IPS DF 19.7 (cell line): ENCODE measurements around the gene ARHGAP5.
"Not testable (repeated sequence)": the region's sequence is repeated elsewhere in the genome, so short reads cannot be mapped to it uniquely, and the experiment has no call there.

ENCODE experiments used
- DNase-seq: peaks from one replicate; pipeline ENCODE4 v3.0.0-alpha.2; 2013; ENCODE audit warnings: low read depth, low spot score

ARHGAP5 gene

DNA sequence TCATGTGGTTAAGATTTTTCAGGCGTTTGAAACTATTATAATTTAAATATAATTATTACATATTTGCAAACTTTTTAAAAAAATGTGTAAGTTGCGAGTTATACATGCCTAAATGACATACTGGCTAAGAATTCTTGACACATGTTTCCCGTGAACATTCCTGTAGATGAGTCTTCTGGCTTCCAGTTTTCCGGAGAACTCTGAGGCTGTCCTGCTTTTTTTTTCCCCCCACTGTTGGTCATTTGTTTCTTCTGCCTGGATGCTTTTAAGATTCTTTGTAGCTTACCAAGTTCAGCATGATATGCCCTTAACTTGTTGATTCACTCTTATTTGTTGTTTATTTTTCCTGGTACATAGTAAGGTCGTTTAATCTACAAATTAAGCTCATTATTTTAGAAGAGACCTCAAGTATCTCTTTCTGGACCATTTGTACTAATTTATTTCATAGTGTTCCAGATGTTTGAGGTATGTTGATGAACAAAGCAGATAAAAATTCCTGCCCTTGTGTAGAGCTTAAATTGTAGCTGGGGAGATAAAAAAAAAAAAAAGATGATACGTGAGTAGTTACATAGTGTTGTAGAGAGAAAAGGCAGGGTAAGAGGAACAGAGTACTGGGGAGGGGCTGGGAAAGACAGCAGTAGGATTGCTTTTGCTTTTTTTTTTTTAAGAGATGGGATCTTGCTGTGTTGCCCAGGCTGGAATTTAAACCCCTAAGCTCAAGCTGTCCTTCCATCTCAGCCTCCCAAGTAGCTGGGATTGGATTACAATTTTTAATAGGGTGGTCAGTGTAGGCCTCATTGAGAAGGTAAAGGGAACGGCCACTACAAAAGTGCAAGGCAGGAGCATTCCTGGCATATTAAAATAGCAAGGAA lies 32.8 kb downstream of the ARHGAP5 start:
- DNase-seq: no peak

GRCh38 chr14:32110548-32110896 lies 33.4 kb downstream of the ARHGAP5 start:
- DNase-seq: no peak

GRCh38 chr14:32121536-32121935 lies 44.4 kb downstream of the ARHGAP5 start:
- DNase-seq: no peak

GRCh38 chr14:32121948-32122347 lies 44.8 kb downstream of the ARHGAP5 start:
- no peak for DNase-seq

GRCh38 chr14:32126899-32127730 lies 50.0 kb downstream of the ARHGAP5 start:
- not testable (repeated sequence) for DNase-seq

DNA sequence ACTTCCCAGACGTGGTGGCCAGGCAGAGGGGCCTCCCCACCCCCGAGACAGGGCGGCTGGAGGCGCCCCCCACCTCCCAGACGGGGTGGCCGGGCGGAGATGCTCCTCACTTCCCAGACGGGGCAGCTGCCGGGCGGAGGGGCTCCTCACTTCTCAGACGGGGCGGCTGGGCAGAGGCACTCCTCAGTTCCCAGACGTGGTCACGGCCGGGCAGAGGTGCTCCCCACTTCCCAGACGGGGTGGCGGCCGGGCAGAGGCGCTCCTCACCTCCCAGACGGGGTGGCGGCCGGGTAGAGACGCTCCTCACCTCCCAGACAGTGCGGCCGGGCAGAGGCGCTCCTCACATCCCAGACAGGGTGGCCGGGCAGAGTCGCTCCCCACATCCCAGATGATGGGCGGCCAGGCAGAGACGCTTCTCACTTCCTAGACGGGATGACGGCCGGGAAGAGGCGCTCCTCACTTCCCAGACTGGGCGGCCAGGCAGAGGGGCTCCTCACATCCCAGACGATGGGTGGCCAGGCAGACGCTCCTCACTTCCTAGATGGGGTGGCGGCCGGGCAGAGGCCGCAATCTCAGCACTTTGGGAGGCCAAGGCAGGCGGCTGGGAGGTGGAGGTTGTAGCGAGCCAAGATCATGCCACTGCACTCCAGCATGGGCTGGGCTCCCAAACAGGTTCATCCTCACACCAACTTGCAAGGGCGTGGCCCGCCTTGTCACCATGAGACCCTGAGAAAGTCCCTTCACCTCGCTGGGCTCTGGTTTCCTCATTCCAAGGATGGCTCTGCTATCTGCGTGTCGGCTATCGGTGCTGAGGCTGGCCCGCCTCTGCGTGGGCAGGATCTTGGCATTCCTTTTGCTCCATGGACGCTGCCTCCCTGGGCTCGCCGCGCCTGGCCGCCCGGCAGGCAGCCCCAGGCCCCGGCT lies 50.9 kb downstream of the ARHGAP5 start:
- DNase-seq: not testable (repeated sequence)

GRCh38 chr14:32128703-32129102 lies 51.6 kb downstream of the ARHGAP5 start:
- no peak for DNase-seq

DNA sequence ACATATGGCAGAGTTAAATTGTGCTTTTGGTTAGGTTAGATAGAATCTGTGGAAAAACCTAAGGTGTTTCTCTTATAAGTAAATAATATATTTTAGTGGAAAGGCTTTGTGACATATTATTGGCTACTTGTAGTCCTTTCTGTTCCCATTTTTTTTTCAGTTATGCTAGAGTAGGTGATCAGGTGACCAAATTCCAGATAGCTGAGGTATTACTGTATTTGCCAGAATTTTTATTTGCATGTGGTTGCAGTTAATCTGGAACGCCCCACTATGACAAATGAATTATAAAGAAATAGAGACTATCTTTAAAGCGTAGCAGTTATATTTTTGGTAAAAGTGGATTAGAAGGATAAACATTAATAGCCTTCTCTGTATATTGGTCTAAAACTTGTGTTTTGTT lies 52.0 kb downstream of the ARHGAP5 start:
- no peak for DNase-seq

- DNase-seq: not testable (repeated sequence)
Measured at GRCh38 chr14:32131689-32132088, 54.6 kb downstream of the ARHGAP5 start.

DNA sequence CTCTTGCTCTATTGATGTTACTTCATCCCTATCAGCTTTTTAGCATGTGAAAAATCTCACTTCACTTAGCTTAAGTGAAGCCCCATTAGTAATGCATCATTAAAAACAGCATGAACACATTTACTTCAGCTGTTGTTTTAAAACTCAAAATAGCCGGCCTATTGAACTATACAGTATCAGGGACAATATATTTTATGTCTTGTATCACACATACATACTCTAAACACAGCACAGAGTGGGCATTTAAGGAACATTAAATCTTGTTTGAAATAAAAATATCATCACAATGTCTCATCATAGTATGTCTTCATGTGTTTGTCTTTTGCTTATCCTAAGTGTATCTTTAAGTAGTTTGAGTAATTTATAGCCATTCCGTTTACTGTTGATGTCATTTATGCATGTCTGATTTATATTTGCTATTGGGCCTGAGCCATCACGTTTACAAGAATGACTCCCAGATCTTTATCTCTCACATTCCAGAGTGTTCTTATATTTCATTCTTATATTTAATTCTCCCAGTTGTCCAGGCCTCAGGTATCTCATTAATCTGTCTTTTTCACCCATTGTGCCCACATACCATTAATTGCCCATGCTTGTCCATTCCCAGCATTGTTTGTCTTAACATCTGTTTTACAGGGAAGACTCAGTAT lies 57.5 kb downstream of the ARHGAP5 start:
- DNase-seq: no peak

DNA sequence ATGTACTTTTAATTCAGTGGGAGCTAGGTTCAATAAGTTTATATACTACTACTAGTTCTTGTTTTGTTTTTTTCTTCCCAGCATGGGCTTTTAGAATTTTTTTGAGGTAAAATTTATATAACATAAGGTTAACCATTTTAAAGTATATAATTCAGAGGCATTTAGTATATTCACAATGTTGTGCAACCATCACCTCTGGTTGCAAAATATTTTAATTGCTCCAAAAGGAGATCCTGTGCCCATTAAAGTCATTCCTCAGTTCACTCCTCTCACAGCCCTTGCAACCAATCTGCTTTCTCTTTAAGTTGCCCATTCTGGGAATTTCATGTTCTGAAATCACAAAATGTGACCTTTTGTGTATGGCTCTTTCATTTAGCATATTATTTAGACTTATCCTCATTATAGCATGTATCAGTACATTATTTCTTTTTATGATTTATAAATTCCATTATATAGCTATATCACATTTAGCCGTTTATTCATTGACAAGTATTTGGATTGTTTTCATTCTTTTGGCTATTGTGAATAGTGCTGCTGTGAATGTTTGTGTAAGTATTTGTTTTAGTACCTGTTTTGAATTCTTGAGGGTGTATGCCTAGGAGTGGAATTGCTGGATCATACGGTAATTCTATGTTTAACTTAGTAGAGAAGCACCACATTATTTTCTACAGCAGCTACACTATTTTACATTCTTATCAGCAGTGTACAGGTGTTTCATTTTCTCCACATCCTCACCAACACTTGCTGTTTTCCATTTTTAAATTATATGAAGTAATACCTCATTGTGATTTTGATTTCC lies 59.1 kb downstream of the ARHGAP5 start:
- no peak for DNase-seq

DNA sequence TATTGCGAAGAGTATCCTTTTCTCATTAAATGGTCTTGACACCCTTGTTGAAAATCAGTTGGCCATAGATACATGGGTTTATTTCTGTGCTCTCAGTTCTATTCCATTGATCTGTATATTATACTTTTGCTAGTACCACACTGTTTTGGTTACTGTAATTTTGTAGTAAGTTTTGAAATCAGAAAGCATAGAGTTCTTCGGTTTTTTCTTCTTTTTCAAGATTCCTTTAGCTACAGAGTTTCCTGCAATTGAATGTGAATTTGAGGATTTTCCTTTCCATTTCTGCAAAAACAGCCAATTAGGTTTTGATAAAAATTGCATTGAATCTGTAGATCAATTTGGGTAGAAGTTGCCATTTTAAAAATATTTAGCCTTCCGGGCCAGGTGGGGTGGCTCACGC lies 60.2 kb downstream of the ARHGAP5 start:
- no peak for DNase-seq

- no peak for DNase-seq
Measured at GRCh38 chr14:32137892-32138291, 60.8 kb downstream of the ARHGAP5 start.

DNA sequence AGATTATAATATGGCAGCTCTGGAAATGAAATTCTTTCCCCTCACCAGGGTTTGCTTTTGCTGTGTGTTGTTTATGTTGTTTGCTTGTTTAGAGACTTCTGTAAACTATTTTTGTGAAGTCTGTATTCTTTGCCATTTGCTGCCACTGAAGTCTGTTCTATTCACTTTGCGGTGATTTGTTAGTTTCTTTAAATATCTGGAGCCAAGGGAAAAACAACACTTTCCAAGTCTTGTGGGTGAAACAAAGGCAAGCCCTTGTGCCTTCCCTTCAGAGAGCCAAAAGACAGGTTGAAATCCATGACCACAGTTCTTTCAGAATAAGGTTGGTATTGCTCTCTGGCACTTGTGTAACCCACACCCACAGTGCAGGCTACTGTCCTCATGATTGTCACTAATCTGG lies 65.2 kb downstream of the ARHGAP5 start:
- no peak for DNase-seq

DNA sequence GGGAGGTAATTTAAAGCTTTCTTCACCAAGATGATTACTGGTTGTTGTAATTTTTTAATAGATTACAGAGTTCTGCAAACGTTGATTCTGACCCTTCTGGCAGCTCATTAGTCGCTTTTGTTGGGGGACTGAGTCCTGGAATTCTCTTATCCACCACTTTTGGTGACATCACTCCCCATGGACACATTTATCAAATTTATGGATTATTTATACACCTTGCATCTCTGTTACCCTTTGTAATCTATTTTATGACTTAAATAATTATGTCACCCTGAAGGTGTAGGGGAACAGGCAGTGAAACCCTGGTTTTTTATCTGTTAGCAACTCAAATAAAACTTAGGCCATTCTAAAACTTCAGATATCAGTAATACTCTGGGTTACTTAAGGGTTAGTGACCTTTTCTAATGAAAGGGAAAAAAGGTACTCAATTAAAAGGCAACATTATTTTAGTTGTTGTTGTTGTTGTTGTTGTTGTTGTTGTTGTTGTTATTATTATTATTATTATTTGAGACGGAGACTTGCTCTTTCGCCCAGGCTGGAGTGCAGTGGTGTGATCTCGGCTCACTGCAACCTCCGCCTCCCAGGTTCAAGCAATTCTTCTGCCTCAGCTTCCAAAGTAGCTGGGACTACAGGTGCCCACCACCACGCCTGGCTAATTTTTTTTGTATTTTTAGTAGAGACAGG lies 65.8 kb downstream of the ARHGAP5 start:
- no peak for DNase-seq

DNA sequence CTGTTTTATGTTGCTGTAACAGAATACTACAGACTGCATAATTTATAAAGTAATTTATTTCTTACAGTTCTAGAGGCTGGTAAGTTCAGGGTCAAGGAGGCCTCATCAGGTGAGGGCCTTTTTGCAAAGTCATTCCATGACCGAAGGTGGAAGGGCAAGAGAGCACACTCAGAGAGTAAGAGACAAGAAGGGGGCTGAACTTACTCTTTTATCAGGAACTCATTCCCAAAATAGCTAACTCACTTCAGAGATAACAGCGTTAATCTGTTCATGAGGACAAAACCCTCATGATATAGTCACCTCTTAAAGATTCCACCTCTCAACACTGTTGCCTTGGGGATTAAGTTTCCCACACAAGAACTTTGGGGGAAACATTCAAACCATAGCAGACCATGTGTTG lies 73.3 kb downstream of the ARHGAP5 start:
- no peak for DNase-seq

DNA sequence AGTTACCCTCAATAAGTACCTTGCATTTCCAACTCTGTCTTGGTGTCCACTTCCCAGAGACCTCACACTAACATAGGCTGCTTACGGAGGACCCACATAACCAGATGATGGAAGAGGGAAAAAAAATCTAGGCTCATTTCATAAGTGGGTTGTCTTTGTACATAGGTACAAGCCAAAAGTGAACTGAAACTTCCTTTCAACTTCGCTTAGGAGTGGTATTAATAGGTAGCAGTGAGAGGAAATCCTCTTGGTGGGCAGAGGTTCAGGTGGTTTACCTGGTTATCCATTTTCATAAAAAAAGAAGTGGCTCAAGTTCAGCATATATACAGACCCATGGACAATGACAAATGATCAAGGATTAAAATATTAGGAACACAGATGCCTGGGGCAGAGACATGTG lies 88.9 kb downstream of the ARHGAP5 start:
- no peak for DNase-seq

DNA sequence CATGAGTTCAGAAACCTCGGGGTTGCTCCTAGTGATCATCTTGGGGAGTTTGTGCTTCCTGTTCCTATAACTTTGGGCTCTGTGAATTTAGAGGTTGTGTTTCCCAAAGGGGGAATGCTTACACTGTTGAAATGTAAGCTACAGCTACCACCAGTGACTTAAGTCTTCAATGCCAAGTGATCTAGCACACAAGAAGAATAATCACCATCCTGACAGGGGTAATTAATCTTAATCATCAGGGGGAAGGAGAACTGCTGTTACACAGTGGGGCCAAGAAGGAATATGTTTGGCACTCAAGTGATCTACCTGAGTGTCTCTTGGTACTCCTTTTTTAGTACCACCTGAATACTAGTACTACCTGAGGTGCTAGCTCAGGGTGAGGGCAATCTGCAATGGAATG lies 89.8 kb downstream of the ARHGAP5 start:
- no peak for DNase-seq

GRCh38 chr14:32167907-32168306 lies 90.8 kb downstream of the ARHGAP5 start:
- DNase-seq: no peak

GRCh38 chr14:32169191-32169590 lies 92.1 kb downstream of the ARHGAP5 start:
- no peak for DNase-seq
